GM19324 (cell line): ENCODE data around the gene FERMT2.

ENCODE experiments used
- ATAC-seq: cut with Tn5 transposase; IDR thresholded peaks from one replicate; pipeline ENCODE4 v1.9.1; 2021; ENCODE audit warnings: mild to moderate bottlenecking, moderate library complexity; ENCODE audit not compliant: unreplicated experiment, low FRiP score

Gene FERMT2

GRCh38 chr14:52902971-52903619 lies 47.8 kb downstream of the FERMT2 start:
- ATAC-seq: no peak

- ATAC-seq: no peak
Measured at GRCh38 chr14:52901357-52901980, 49.4 kb downstream of the FERMT2 start.

- ATAC-seq: no peak
Measured at GRCh38 chr14:52900731-52901130, 50.1 kb downstream of the FERMT2 start.

- no peak for ATAC-seq
Measured at GRCh38 chr14:52898496-52898895, 52.4 kb downstream of the FERMT2 start.

- ATAC-seq: no peak
Measured at GRCh38 chr14:52895000-52895399, 55.9 kb downstream of the FERMT2 start.

- ATAC-seq: no peak
Measured at GRCh38 chr14:52891800-52892199, 59.0 kb downstream of the FERMT2 start.

GRCh38 chr14:52888839-52889838 lies 61.7 kb downstream of the FERMT2 start:
- no peak for ATAC-seq

GRCh38 chr14:52888159-52888558 lies 62.7 kb downstream of the FERMT2 start:
- no peak for ATAC-seq

GRCh38 chr14:52885230-52885629 lies 65.6 kb downstream of the FERMT2 start:
- no peak for ATAC-seq

GRCh38 chr14:52883658-52884057 lies 67.2 kb downstream of the FERMT2 start:
- no peak for ATAC-seq

GRCh38 chr14:52882824-52883223 lies 68.0 kb downstream of the FERMT2 start:
- ATAC-seq: no peak

- no peak for ATAC-seq
Measured at GRCh38 chr14:52879958-52880357, 70.9 kb downstream of the FERMT2 start.

- no peak for ATAC-seq
Measured at GRCh38 chr14:52878946-52879345, 71.9 kb downstream of the FERMT2 start.

GRCh38 chr14:52878469-52878868 lies 72.4 kb downstream of the FERMT2 start:
- ATAC-seq: no peak

- ATAC-seq: no peak
Measured at GRCh38 chr14:52877628-52878027, 73.2 kb downstream of the FERMT2 start.

- ATAC-seq: no peak
Measured at GRCh38 chr14:52876806-52877205, 74.0 kb downstream of the FERMT2 start.

GRCh38 chr14:52876311-52876710 lies 74.5 kb downstream of the FERMT2 start:
- ATAC-seq: no peak

GRCh38 chr14:52875707-52876106 lies 75.1 kb downstream of the FERMT2 start:
- ATAC-seq: no peak

GRCh38 chr14:52874389-52874788 lies 76.5 kb downstream of the FERMT2 start:
- no peak for ATAC-seq

GRCh38 chr14:52873694-52874093 lies 77.2 kb downstream of the FERMT2 start:
- ATAC-seq: no peak

- ATAC-seq: no peak
Measured at GRCh38 chr14:52873065-52873464, 77.8 kb downstream of the FERMT2 start.
